ENCODE results near the gene UTS2. TPM values are rescaled to one million over a fixed set of nuclear protein-coding genes. Genes with fewer than 3 reads are reported as not detected.

UTS2 gene, protein sequence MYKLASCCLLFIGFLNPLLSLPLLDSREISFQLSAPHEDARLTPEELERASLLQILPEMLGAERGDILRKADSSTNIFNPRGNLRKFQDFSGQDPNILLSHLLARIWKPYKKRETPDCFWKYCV
- total RNA-seq: not detected

DNA sequence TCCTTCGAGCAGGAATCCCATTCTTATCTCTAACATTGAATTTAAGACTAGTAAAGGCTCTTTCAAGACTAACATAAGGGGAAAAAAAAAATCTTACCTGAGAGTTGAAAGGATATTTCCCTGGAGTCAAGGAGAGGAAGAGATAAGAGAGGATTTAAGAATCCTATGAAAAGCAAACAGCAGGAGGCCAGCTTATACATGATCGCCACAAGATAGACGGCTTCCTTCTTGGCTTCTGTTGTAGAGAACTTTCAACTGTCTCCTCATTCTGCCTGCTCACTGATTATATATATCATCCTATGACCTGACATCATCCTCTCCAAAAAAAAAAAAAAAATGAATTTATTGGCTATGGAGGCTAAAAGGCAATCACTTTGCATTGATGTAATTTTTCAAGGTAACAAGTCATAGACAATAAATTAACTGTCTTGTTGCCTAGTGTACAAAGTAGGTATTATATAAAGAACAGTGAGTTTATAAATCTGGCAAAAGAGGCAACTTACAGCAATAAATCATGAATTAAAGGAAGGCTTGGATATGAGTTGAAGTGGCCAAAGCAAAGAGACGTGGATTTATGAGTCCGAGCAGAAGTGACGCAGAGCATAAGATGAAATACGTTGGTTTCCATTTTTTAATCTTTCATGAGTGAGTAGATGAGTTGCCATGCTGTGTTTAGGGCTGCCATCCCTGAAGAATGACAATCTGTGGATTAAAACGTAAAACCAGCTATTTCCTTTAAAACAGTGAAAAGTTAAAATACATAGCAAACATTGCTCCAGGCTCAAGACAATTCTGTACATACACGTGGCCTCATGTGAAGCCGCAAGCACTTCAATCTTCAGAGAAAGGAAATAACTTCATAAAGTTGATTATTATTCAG is at the start of gene UTS2:
Gene UTS2 (minus strand): TSS at position 262 of the 880 bp plus-strand sequence. CDS start 62 bp downstream, at position 200.
- intact Hi-C loops (cut with DNase I): no loop called here
- ATAC-seq (no peak), DNase-seq (ENCODE audit: low spot score) (no peak)

DNA sequence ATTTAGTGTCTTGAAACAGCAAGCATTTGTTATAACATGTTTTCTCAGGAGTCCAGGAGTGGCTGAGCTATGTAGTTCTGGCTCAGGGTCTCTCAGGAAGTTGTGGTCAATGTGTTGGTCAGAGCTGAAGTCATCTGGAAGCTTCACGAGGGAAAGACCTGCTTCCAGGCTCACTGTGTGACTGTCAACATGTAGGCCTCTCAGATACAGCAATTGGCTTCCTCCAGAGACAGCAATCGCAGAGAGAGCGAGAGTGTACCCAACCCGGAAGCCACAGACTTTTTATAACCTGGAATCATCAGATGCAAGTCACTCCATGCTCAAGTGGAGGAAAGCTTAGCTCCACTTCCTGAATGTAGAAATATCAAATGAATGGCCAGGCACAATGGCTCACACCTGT is 46.9 kb upstream of the UTS2 start:
- no peak for ATAC-seq
- DNase-seq (ENCODE audit: low spot score): no peak
- intact Hi-C loops (cut with DNase I): no loop called here

DNA sequence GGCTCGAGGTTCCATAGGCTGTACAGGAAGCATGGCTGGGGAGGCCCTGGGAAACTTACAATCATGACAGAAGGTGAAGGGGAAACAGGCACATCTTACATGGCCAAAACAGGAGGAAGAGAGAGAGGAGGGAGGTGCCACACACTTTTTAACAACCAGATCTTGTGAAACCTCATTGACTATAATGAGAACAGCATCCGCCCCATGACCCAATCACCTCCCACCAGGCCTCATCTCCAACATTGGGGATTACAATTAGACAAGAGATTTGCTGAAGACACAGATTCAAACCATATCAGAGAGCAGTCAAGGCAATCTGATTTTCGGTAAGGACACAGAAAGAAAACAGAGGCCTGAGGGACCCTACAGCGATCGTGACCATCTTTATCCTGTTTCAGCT is 46.1 kb upstream of the UTS2 start:
- ATAC-seq (no peak), DNase-seq (ENCODE audit: low spot score) (no peak)
- intact Hi-C loops (cut with DNase I): no loop called here

DNA sequence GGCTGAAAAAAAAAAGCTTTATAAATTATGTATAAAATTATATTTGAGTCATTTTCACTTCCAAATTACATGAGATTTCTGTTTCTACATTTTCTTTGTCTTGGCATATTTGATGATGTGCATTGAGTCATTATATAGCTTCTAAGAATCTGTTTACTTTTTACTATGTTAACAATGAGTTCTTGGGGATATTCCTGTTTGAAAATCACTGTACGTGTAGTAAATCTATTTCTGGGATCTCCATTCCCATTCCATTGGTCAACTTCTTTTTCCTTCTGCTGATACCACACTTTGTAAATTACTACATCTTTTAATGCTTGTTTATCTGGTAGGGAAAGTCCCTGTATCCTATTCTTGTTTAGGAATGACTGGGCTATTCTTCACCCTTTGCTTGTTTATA is 44.1 kb upstream of the UTS2 start:
- DNase-seq (ENCODE audit: low spot score) (no peak), ATAC-seq (no peak)
- intact Hi-C loops (cut with DNase I): no loop called here

DNA sequence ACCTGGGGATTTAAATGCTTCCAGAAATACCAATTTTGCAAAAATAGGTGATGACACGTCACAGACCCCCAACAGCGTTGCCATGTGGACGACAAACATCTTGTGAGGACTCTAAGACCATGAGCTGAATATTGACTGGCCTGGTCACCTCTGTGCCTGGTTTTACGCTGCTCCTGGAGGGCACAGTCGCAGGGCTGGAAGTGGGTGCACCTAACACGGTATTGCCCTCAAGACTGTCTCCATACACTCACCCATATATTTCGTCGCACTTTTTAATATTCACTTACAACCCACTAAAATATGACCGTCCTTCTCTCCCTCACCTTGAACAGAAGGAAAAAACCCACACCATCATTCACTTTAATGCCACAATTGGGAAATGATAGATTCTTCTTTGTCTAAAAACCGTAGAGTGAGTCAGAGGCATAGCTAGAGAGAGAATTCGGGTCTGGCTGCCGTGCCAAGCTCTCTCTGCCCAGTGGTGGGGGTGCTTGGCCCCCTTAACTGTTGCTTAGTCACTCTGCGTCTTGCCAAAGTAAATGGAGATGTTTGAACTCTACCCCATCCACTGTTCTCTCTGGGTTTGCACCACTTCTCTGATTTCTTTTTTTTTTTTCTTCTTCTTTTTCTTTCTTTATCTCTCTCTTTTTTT is 40.8 kb upstream of the UTS2 start:
- intact Hi-C loops (cut with DNase I): no loop called here
- ATAC-seq (peak; percentile 91), DNase-seq (ENCODE audit: low spot score) (no peak)

DNA sequence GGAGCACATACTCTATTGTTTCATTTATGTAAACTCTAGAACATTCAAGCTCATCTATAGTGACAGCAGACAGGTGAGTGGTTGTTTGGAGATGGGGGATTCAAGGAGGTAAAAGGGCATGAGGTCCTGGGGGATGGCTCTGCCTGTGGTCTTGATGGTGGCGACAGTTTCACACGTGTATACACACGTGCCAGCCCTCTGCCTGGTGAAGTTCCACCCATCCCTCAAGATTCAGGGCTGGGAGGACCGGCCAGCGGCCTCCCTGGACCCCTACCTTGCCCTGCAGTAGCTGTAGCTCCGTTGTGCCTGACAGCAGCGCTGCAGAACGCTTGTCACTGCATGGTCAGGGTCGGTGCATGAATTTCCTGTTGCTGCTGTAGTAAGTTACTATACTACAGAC is 38.9 kb upstream of the UTS2 start:
- ATAC-seq: no peak
- DNase-seq (ENCODE audit: low spot score): no peak
- intact Hi-C loops (cut with DNase I): no loop called here

DNA sequence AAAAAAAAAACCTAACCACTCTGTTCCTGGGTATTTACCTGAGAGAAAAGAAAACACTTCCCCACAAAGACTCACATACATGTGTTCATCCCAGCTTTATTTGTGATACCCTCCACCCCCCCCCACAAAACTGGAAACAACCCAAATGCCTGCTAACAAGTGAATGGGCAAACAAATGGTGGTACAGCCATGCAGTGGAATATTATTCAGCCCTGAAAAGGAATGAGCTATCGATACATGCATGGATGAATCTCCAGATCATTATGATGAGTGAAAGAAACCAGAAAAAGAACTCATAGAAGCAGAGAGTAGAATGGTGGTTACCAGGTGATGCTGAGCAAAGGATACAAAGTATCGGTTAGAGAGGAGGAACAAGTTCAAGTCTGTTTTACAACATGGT is 38.0 kb upstream of the UTS2 start:
- intact Hi-C loops (cut with DNase I): no loop called here
- DNase-seq (ENCODE audit: low spot score) (no peak), ATAC-seq (no peak)

DNA sequence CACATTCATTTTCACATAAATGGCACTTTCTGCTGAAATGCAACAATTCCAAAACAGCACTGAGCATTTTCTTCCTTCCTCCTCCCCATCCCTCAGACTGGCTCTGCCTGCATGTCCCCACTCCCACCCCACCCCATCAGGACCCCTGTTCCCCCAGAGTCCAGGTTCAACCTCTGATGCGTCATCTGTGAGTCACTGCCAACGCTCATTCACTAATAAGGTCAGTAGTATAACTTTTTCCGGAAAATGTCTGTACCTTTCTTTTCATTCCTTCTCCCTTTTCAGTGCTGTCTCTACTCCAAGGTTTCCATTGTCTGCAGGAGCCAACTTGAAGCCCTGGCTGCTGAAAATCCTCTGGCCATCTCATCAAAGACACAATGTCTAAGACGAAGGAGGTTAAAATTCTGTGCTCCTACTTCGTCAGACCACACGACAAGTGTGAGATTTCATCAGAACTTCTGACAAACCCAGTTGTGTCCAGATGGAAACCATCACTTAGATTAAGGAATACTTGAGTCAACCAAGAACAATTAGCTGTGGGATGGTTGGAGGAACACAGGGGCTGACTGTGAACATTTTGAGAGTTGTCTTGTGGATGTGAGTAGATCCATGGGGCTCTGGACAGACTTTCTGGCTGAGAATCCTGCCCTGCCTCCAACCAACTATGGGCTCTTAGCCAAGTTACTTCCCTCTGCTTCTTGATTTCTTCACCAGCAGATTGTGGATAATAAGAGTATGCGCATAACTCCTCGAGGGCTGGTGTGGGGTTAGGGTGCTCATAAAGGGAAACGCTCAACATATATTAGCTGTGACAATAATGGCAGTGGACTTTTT is 35.6 kb upstream of the UTS2 start:
- intact Hi-C loops (cut with DNase I): no loop called here
- peak; percentile 63 for ATAC-seq
- no peak for DNase-seq (ENCODE audit: low spot score)

DNA sequence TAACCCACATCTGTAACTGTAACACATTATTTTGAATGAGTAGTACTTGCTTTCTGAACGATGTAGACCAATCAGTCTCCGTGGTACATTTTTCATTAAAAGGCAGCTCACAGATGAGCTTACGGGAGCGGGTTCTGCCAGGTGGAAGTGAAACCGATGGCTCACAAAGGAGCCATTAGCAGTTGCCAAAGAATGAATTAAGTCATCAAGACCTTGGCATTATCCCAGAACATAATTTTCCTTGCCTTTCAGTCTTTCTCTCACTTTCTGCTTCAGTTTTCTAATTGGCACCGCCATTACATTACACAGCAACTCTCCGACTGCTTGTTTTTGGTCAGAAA is 33.5 kb upstream of the UTS2 start:
- intact Hi-C loops (cut with DNase I): no loop called here
- DNase-seq (ENCODE audit: low spot score) (no peak), ATAC-seq (no peak)

DNA sequence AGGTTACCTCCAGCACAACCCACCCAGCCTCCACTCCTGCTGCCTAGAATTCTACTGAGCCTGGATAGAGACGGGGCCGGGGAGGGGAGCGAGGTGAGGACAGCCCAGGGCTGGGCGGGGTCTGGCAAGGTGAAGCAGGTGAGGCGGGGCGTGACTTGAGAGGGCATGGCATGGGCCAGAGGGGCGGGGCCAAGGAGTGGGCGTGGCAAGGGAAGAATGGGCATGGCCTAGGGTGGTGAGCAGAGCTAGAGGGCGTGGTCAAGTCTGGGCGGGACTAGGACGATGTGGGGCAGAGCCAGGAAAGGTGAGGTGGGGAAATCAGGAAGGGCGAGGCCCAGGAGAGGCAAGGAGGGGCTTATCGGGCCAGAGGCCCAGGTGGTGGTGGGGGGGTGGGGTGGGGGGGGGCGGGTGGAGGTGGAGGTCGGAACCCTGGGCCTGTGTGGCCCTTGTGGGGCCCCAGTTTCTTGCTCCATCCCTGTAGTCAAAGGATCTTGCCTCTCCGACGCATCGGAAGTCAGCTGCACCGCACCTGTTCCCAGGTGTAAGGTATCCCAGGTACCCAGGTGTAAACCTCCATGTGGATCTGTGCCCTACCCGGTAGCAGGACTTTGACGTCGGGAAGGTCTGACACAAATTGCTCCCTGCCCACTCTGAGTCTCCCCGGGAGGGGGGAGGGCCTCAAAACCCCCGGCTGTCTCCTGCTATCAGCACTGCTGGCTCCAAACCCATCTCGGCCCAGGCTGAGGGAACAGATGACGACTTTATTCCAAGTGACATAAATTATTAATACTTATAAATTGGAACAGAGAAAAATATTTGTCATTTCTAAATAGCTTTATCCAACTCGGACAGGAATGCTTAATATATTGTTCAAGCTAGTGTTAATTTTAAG is 32.9 kb upstream of the UTS2 start:
- ATAC-seq (no peak), DNase-seq (ENCODE audit: low spot score) (no peak)
- intact Hi-C loops (cut with DNase I): no loop called here

DNA sequence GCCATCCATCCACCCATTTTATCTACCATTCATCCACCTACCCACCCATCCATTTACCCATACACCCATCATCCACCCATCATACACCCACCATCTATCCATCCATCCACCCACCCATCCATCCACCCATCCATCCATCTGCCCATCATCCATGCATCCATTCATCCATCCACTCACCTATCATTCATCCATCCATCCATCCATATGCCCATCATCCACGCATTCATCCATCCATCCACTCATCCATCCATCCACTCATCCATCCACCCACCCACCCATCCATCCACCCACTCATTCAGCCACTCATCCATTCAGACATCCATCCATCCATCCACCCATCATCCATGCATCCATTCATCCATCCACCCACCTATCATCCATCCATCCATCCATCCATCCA is 31.9 kb upstream of the UTS2 start:
- intact Hi-C loops (cut with DNase I): no loop called here
- no peak for DNase-seq (ENCODE audit: low spot score)
- ATAC-seq: no peak

DNA sequence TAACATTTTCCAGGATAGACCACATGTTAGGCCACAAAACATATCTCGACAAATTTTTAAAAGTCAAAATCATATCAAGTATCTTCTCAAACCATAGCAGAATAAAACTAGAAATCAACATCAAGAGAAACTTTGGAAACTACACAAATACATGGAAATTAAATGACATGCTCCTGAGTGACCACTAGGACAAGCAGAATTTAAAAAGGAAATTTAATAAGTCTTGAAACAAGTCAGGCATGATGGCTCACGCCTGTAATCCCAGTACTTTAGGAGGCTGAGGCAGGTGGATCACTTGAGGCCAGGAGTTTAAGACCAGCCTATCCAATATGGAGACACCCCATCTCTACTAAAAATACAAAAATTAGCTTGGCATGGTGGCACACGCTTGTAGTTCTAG is 26.4 kb upstream of the UTS2 start:
- no peak for ATAC-seq
- intact Hi-C loops (cut with DNase I): no loop called here
- DNase-seq (ENCODE audit: low spot score): no peak

DNA sequence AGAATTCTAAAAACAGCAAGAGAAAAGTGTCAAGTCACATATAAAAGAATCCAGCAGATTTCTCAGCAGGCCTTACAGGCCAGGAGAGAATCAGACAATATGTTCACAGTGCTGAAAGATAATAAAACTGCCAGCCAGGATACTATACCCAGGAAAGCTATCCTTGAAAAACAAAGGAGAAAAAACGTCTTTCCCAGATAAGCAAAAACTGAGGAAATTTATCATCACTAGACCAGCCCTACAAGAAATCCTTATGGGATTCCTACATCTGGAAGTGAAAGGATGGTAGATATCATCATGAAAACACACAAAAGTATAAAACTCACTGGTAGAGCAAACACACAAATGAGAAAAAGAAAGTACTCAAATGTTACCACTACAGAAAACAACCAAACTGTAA is 25.2 kb upstream of the UTS2 start:
- ATAC-seq: no peak
- no peak for DNase-seq (ENCODE audit: low spot score)
- intact Hi-C loops (cut with DNase I): no loop called here

DNA sequence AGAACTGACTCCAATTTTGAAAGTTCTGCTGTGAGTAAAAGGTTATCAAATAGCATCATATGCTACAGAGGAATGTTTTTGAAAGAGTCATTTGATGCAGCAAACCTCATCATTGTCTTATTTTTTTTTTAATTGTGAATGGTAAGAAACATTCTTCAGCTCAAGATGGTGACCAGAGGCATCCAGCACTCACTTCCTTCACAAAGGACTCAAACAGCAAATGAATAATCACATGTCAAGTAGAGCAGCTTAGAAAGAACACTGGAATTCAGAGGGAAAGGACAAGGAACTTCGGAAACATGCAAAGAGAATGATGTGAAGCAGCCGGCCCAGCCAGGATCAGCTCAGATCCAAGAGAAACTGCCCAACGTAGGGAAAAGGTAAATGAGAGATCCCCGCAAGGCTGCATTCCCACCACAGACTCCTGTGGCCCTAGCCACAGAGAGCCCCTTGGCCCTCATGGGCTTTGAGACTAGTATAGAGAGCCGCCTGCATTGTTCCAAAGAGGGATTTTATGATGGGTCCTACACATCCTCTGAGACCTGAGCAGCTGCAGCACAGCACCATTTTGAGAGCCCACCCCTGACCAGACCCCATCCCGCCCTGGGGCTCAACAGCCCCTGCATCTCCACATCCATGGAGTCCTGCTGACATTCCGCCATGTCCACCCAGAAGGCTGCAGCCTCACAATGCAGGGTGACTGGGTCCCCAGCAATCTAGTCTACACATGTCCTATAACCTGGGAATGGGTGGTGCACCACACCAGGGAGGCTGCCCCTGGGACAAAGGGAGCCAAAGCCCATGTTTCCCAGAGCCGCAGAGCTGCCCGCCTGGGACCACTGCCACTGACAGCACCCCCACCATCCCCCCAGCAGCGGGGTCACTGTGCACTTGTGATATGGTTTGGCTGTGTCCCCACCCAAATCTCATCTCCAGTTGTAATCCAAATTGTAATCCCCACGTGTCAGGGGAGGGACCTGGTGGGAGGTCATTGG is 21.2 kb upstream of the UTS2 start:
- intact Hi-C loops (cut with DNase I): no loop called here
- DNase-seq (ENCODE audit: low spot score) (no peak), ATAC-seq (no peak)

DNA sequence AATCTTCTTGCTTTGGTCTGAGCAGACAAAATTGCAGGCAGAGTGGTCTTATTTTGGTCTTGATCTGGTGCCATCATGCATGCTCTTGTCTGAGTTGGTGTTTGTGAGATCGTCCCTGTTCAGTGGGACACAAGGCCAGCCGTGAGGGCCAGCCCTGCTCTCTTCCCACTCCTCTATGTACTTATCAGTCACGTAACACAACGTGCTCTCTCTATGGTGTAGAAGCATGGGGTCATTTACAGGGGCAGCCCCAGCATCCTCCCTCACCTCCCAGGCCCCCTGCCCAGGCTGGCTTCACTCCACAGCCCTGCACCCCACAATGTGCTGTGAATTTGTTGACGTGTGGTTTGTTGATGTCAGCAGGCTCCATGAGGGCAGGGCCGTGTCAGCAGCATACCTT is 18.3 kb upstream of the UTS2 start:
- ATAC-seq: no peak
- intact Hi-C loops (cut with DNase I): no loop called here
- DNase-seq (ENCODE audit: low spot score): no peak

DNA sequence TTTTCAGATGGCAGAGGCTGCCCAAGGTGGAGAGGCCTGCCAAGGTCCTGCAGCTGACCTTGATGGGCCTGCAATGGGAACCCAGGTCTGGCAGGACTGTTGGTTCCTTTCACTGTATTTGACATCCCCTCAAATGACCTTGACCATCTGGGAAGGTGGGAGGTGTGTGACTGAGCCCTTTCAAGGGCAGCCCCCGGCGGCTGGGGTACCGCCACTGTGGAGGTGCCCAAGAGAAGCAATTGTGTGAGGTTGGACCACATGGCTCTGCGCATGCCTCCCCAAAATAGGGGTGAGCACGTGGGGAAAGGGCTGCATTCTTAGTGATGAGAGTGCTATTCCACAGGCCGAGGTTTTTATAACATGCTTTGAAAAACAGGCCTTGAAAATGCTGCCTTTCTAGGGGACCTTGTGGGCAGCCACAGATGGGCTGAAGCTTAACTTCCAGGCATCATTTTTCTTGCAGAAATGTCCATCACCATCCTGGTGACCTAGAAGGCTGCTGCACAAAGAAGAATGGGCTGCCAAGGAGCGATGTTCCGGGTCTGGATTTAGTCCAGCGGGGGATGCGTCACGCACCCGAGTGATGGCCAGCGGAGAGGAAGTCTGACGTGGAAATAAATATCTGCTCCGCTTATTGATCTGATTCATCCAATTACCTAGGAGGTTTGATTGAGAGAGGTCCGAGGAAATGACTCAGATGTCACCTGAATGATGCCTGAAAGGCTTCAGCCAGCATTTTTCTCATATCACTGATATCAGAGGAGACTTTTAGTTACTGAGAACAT is 16.5 kb upstream of the UTS2 start:
- intact Hi-C loops (cut with DNase I): no loop called here
- DNase-seq (ENCODE audit: low spot score): no peak
- ATAC-seq: no peak
